ENCODE data around the gene MALSU1.

GRCh38 chr7:23343806-23344475 is 44.8 kb downstream of the MALSU1 start:
- TF ChIP-seq CBX5 (CRISPR knock-in tag; IDR thresholded peaks at IDR 0.05; ENCODE audit: borderline replicate concordance) (no peak), ZBTB7A (CRISPR knock-in tag; IDR thresholded peaks at IDR 0.05) (no peak), CTCF (CRISPR knock-in tag; IDR thresholded peaks at IDR 0.05) (no peak), RAD21 (CRISPR knock-in tag; IDR thresholded peaks at IDR 0.05) (no peak), KLF9 (CRISPR knock-in tag; IDR thresholded peaks at IDR 0.05; ENCODE audit: low read depth) (no peak), ZNF326 (CRISPR knock-in tag; IDR thresholded peaks at IDR 0.05; ENCODE audit: borderline replicate concordance) (no peak), ZNF530 (CRISPR knock-in tag; IDR thresholded peaks at IDR 0.05; ENCODE audit: low read depth) (no peak), ZBTB26 (CRISPR knock-in tag; IDR thresholded peaks at IDR 0.05; ENCODE audit: borderline replicate concordance) (no peak), ATF7-NPFF (CRISPR knock-in tag; IDR thresholded peaks at IDR 0.05; ENCODE audit: low read depth) (no peak), ZNF333 (CRISPR knock-in tag; IDR thresholded peaks at IDR 0.05; ENCODE audit: borderline replicate concordance) (no peak), SRSF4 (IDR thresholded peaks at IDR 0.05; ENCODE audit: low read depth, low read length, poor library complexity, severe bottlenecking) (no peak), EZH2 (conservative IDR thresholded peaks at IDR 0.05; ENCODE audit: low read depth, low read length) (no peak)
- TF ChIP-seq, protein P1, sequence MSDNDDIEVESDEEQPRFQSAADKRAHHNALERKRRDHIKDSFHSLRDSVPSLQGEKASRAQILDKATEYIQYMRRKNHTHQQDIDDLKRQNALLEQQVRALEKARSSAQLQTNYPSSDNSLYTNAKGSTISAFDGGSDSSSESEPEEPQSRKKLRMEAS (IDR thresholded peaks at IDR 0.05), result no peak
